ENCODE results near the gene ST6GALNAC3. TPM values are rescaled to one million over a fixed set of nuclear protein-coding genes. Genes with fewer than 3 reads are reported as not detected.

Gene ST6GALNAC3
- polyA plus RNA-seq, 1 donor (not counting 4 experiments of a cell fraction or from before 2014, with no cell fraction given): 0.08 TPM

- H3K9ac ChIP-seq (ENCODE audit: control insufficient read depth, extremely low read depth, insufficient read depth, low read length): no peak overlapping the region
- H3K4me3 ChIP-seq (ENCODE audit: control insufficient read depth in 2 of 3, extremely low read depth in 1 of 3, insufficient read depth in 2 of 3, low read depth in 1 of 3, low read length in 3 of 3): no peak overlapping the region
- no peak overlapping the region for H3K4me2 ChIP-seq (ENCODE audit: control insufficient read depth, extremely low read depth, insufficient read depth, low read depth, low read length)
- dilution Hi-C loops (cut with MboI; ENCODE audit: extremely low pct_ligation_motif_present, low sequenced_read_pairs): no loop called here
- no peak overlapping the region for H2AFZ ChIP-seq (ENCODE audit: control insufficient read depth, low read length)
- DNase-seq (ENCODE audit: low read depth, low spot score): no peak
- H3K36me3 ChIP-seq (ENCODE audit: control insufficient read depth in 2 of 2, extremely low read depth in 1 of 2, insufficient read depth in 2 of 2, low read length in 2 of 2): no peaks in the 10 kb centered on the region
- TF ChIP-seq CTCF (optimal IDR thresholded peaks at IDR 0.05 in 1 of 3, IDR thresholded peaks at IDR 0.05 in 1 of 3, conservative IDR thresholded peaks at IDR 0.05 in 1 of 3; ENCODE audit: extremely low read depth in 1 of 3, insufficient read depth in 2 of 3, low read length in 3 of 3): no peak
- no peak for TF ChIP-seq EZH2 (IDR thresholded peaks at IDR 0.05; ENCODE audit: low read length)
- H3K27me3 ChIP-seq (ENCODE audit: control insufficient read depth, extremely low read depth, insufficient read depth, low read length): no peaks in the 10 kb centered on the region
- H3K79me2 ChIP-seq (ENCODE audit: control insufficient read depth, insufficient read depth, low read length): no peaks in the 10 kb centered on the region
- no peaks in the 10 kb centered on the region for H3K4me1 ChIP-seq (ENCODE audit: control insufficient read depth, extremely low read depth, insufficient read depth, low read length)
- H3K9me3 ChIP-seq (ENCODE audit: control insufficient read depth, low read depth, low read length): no peaks in the 10 kb centered on the region
- no peaks in the 10 kb centered on the region for H3K9me1 ChIP-seq (ENCODE audit: control insufficient read depth, extremely low read depth, insufficient read depth, low read length)
- no peaks in the 10 kb centered on the region for H4K20me1 ChIP-seq (ENCODE audit: control insufficient read depth, extremely low read depth, insufficient read depth, low read length)
- no peak for FAIRE-seq
- H3K27ac ChIP-seq (ENCODE audit: control insufficient read depth, insufficient read depth, low read length): no peak overlapping the region
These were observed 27.5 kb downstream of the ST6GALNAC3 start for GRCh38 chr1:76102046-76102445.

GRCh38 chr1:76103034-76103433 is 28.5 kb downstream of the ST6GALNAC3 start:
- Histone ChIP-seq H3K9me1 (ENCODE audit: control insufficient read depth, extremely low read depth, insufficient read depth, low read length) (no peaks in the 10 kb centered on the region), H3K9me3 (ENCODE audit: control insufficient read depth, low read depth, low read length) (no peaks in the 10 kb centered on the region), H3K4me2 (ENCODE audit: control insufficient read depth, extremely low read depth, insufficient read depth, low read depth, low read length) (no peak overlapping the region), H3K79me2 (ENCODE audit: control insufficient read depth, insufficient read depth, low read length) (no peaks in the 10 kb centered on the region), H3K36me3 (ENCODE audit: control insufficient read depth in 2 of 2, extremely low read depth in 1 of 2, insufficient read depth in 2 of 2, low read length in 2 of 2) (no peaks in the 10 kb centered on the region), H2AFZ (ENCODE audit: control insufficient read depth, low read length) (no peak overlapping the region), H3K4me1 (ENCODE audit: control insufficient read depth, extremely low read depth, insufficient read depth, low read length) (no peaks in the 10 kb centered on the region), H3K4me3 (ENCODE audit: control insufficient read depth in 2 of 3, extremely low read depth in 1 of 3, insufficient read depth in 2 of 3, low read depth in 1 of 3, low read length in 3 of 3) (no peak overlapping the region), H3K27me3 (ENCODE audit: control insufficient read depth, extremely low read depth, insufficient read depth, low read length) (no peaks in the 10 kb centered on the region), H4K20me1 (ENCODE audit: control insufficient read depth, extremely low read depth, insufficient read depth, low read length) (no peaks in the 10 kb centered on the region), H3K27ac (ENCODE audit: control insufficient read depth, insufficient read depth, low read length) (no peak overlapping the region), H3K9ac (ENCODE audit: control insufficient read depth, extremely low read depth, insufficient read depth, low read length) (no peak overlapping the region)
- no peak for DNase-seq (ENCODE audit: low read depth, low spot score)
- TF ChIP-seq CTCF (optimal IDR thresholded peaks at IDR 0.05 in 1 of 3, IDR thresholded peaks at IDR 0.05 in 1 of 3, conservative IDR thresholded peaks at IDR 0.05 in 1 of 3; ENCODE audit: extremely low read depth in 1 of 3, insufficient read depth in 2 of 3, low read length in 3 of 3): no peak
- TF ChIP-seq EZH2 (IDR thresholded peaks at IDR 0.05; ENCODE audit: low read length): no peak
- dilution Hi-C loops (cut with MboI; ENCODE audit: extremely low pct_ligation_motif_present, low sequenced_read_pairs): no loop called here
- FAIRE-seq: no peak

Measured in keratinocyte (primary cell).